Activated CD4-positive, alpha-beta T cell treated with anti-CD3 and anti-CD28 coated beads, Interleukin-2, amount 50 U/mL, for 24 hours (primary cell): Measurements from ENCODE around the gene DMPK.

Experiments used
- DNase-seq, 2 donors: peaks; one replicate each; pipeline ENCODE4 v3.0.0-alpha.2; 2020; ENCODE audit warnings: low read depth in 1 of 2, low spot score in 1 of 2

Gene DMPK

GRCh38 chr19:45770192-45771101, 11.8 kb downstream of the DMPK start:
- peak; percentile 79 to 85 for DNase-seq

- DNase-seq, result no peak
Observed at GRCh38 chr19:45769821-45770191, 12.5 kb downstream of the DMPK start.

- DNase-seq, result peak; percentile 84 to 89
Observed at GRCh38 chr19:45768984-45769782, 13.1 kb downstream of the DMPK start, which contains the start of gene SIX5. SIX5 (minus strand) TSS chr19:45769252; CDS start chr19:45768844, 408 bp downstream.

GRCh38 chr19:45768655-45768983, 13.7 kb downstream of the DMPK start:
- DNase-seq, result no peak

DNA sequence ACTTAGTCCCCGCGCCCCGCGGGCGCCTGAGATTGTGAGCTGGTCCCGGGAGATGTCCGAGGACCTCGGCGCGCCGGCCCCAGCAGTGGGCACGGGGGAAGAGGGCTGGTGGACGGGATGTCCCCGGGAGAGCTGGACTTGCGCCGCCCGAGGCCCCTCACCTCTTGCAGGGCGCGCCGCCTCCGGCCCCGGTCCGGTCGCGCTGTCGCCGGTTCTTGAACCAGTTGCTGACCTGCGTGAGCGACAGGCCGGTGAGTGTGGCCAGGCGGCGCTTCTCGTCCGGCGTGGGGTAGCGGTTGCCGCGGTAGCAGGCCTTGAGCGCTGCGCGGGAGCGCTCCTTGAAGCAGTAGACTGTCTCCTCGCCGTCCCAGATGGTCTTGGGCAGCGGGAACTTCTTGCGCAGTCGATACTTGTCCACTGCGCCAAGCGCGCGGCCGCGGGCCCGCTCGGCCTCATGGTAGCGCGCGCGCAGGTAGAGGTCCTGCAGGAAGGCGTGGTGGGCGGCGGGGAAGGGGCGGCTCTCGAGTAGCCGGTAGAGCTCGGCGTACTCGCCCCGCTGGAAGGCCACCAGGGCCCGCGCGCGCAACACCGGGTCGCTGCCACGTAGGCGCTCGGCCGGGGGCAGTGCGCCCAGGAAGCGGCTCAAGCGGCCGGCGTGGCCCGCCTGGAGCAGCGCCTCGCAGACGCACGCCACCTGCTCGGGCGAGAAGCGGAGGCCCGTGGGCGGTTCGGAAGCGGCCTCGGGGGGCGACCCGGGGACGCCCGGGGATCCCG, 14.2 kb downstream of the DMPK start:
- no peak for DNase-seq

GRCh38 chr19:45767410-45767880, 14.8 kb downstream of the DMPK start:
- DNase-seq, result no peak

DNA sequence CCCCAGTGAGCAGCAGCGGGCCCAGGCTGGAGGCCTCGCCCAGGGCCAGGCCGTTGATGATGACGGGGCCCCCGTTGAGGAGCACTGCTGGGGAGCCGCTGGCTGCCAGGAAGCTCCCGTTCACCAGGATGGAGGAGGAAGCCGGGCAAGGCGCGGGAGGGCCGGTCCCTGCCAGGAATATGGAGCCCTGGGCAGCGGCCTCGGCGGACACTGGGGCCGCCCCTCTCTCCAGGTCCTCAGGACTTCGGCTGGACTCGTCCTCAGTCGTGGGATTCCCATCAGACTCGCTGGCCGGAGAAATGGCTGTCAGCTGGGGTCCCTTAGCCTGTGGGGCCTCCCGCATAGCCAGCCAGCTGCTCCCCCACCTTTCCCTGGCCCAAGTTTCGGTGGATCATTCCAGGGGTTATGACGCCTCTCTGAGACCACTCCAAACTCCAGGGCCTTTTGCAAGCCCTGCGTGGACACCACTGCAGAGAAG, 15.4 kb downstream of the DMPK start:
- no peak for DNase-seq

DNA sequence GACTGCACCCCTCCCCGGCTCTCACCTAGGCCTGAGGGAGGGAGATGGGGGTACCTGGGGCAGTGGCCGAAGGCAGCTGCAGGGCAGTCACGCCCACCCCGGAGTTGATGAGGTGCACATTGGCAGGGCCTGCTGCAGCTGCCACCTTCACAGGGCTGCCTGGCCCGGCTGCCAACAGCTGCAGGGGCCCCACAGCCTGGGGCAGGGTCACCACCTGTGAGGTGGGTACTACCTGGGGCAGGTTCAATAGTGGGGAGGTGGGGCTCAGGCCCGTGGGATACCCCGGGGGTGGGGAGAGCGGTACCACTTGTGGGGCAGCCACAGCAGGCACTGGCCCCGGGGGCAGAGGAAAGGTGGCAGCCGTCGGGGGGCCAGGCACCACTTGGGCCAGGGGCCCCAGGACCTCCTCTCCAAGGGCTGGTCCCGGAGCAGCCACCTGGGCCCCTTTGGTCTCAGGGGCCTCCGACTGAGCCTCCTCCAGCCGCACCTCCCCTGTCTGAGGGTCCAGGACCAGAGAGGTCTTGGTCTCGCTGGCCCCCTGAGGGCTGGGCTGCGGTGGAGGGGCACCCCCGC, 15.9 kb downstream of the DMPK start:
- no peak for DNase-seq

DNA sequence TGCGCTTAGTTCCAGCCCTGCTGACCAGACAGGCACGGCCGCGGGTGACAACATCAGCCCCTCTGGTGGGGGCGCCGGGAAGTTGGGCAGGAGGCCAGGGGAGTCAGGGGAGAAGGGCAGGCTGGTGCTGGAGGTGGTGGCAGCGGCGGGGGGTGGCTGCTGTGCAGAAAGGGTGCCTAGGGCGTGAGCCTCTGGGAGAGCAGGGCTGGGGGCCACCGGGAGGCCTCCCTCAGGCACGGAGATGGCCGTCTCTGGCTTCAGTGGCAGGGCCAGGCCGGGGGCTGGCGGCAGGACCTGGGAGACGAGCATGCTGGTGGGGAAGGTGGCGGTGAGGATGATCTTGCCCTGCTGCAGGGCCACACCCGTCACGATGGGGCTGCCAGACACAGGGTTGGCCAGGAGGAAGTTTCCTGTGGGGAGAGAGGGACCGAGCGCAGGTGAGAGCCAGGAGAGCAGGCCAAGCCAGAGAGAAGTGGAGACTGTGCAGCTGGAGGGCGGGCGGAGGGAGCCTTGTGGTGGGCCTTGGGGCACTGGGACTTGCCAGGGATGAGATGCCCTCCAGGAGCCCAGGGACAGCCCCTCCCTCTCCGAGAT, 16.5 kb downstream of the DMPK start:
- no peak for DNase-seq

- DNase-seq, result no peak
Observed at GRCh38 chr19:45764945-45765701, 17.2 kb downstream of the DMPK start.

DNA sequence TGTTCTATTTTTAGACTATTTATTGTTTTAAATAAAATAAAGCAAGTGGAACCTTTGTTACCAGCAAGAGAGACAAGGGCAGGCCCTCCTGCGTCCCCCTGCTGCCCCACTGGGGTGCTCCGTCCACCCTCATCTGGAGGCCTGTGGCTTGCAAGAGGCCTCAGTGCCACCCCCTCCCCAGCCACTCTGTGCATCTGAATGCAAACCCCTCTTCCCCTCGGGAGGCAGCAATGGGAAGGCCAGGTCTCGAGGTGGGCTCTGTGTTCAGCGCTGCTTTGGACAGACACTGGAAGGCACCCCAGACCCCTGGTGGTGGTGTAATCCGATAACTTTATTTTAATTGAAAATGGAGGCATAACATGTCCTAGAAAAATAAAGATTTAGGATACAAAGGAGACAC, 17.8 kb downstream of the DMPK start:
- no peak for DNase-seq

GRCh38 chr19:45763691-45764294, 18.5 kb downstream of the DMPK start:
- no peak for DNase-seq

DNA sequence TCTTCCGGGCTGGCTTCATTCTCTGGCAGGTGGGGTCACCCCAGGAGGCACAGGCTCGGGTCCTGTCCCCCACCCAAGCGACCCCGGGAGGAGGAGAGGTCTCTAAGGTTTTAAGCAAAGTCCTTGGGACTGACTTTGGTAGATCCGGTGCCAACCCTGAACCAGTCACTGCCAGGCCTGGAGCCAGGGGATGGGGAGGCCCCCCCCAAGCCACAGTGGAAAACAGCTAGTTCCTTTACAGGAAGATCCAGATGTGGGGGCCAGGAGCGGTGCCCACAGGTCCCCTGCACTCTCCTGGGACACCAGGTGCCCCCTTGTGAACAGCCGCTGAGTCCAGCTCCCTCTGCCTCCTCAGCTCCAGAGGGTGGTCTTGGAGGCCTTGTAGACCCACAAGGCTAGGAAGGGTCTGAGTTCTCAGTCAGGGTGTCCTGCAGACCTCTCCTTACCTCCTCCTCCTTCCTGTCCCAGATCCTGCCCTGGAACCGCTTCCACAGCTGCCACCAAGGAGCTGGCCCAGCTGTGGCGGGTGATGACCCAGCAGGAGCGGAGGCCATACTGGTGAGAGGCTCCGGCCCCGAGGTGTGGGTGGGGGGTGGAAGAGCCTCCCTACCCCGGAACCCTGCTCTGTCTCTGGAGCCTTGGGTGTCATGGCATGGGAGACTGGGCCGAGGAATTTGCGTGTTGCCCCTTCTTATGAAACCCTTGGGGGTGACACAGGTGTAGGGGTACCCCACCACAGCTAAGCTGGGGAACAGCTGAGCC, 19.2 kb downstream of the DMPK start:
- no peak for DNase-seq

DNA sequence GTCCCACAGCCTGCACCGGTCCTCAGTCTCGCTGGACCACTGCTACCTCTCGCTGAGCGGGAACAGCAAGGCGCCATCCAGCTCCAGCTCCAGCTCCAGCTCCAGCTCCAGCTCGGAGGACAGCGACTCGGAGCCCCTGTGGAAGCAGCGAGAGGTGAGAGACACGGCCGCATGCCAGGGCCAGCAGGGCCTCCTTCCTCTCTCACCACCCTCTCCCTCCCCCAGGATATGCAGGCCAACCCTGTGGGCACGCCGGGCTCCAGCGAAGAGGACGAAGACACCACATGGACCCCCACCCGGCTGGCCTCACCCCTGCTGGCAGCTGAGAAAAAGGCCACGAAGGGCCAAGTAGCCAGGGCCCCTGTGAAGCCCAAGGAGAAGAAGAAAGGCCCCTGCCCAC, 20.6 kb downstream of the DMPK start:
- no peak for DNase-seq

DNA sequence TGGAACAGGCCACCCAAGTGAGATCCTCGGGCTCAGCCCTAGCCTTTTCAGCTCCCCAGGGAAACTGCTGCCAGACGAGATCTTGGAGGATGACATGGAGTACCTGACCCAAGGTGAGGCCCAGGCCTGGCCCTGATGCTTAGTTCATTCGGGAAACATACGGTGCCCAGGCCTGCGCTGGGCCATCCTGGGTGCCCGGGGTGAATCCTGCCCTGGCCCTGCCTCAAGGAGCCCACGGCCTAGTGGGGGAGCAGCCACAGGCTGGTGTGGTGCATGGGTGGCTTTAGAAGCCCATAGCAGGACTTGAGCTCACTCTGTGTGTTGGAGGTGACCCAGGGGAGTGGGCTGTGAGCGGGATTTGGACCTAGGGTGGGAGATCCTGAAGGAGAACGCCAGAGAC, 23.4 kb downstream of the DMPK start:
- no peak for DNase-seq

- no peak for DNase-seq
Observed at GRCh38 chr19:45757695-45758094, 24.6 kb downstream of the DMPK start.

- no peak for DNase-seq
Observed at GRCh38 chr19:45754323-45754722, 28.0 kb downstream of the DMPK start.

DNA sequence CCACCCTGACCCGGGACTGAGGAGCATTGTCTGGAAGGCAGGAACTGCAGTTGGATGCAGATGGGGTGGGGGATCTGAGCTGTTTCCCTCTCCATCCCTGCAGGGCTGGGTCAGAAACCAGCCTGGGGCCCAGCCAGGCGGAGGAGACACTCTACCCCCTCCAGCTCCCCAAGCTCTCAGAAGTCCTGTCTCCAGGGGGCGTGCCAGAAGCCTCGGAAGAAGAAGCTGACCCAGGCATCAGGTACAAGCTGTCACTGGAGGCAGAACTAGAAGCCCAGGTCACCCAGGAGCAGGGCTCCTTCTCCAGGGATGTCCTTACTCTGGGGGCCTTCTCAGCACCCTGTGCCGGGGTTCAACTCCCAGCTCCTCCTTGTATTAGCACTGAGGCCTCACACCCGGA, 28.7 kb downstream of the DMPK start:
- no peak for DNase-seq

GRCh38 chr19:45752639-45753038, 29.7 kb downstream of the DMPK start:
- DNase-seq, result no peak
